ENCODE measurements around the gene MUC4.

The MUC4 gene

GRCh38 chr3:195769551-195769950 lies 42.2 kb downstream of the MUC4 start:
- H3K27me3 ChIP-seq (ENCODE audit: control insufficient read depth, low read length): no peaks in the 10 kb centered on the region
- H3K4me2 ChIP-seq (ENCODE audit: low read length): no peak overlapping the region
- TF ChIP-seq EZH2phosphoT487 (IDR thresholded peaks at IDR 0.05; ENCODE audit: borderline replicate concordance, low read length) (no peak), CTCF (IDR thresholded peaks at IDR 0.05; ENCODE audit: low read depth, low read length, poor library complexity, severe bottlenecking) (no peak)
- H3K9me2 ChIP-seq (replicated peaks; ENCODE audit: control insufficient read depth, low read length): no peaks in the 10 kb centered on the region
- H3K79me2 ChIP-seq (ENCODE audit: control insufficient read depth, low read length): no peaks in the 10 kb centered on the region
- H3K36me3 ChIP-seq (ENCODE audit: control insufficient read depth, low read length): no peaks in the 10 kb centered on the region
- no peaks in the 10 kb centered on the region for H3F3A ChIP-seq (ENCODE audit: control insufficient read depth, insufficient read depth)
- peaks cover 7% of the 10 kb centered on the region; the same call in 1 of the 2 replicates for H3K9me3 ChIP-seq (ENCODE audit: control insufficient read depth, insufficient read depth, low read length)
- H4K20me1 ChIP-seq (ENCODE audit: control insufficient read depth, insufficient read depth, low read depth, low read length): no peaks in the 10 kb centered on the region
- H3K4me3 ChIP-seq (ENCODE audit: low read length): no peak overlapping the region
- H3K4me1 ChIP-seq (ENCODE audit: control insufficient read depth, low read length): no peaks in the 10 kb centered on the region
- H3K27ac ChIP-seq (ENCODE audit: low read depth, low read length): no peak overlapping the region

- H3K79me2 ChIP-seq (ENCODE audit: control insufficient read depth, low read length): no peaks in the 10 kb centered on the region
- H3K4me1 ChIP-seq (ENCODE audit: control insufficient read depth, low read length): no peaks in the 10 kb centered on the region
- no peaks in the 10 kb centered on the region for H3K36me3 ChIP-seq (ENCODE audit: control insufficient read depth, low read length)
- H3F3A ChIP-seq (ENCODE audit: control insufficient read depth, insufficient read depth): no peaks in the 10 kb centered on the region
- no peak overlapping the region for H3K4me3 ChIP-seq (ENCODE audit: low read length)
- peaks cover 7% of the 10 kb centered on the region; the same call in 1 of the 2 replicates for H3K9me3 ChIP-seq (ENCODE audit: control insufficient read depth, insufficient read depth, low read length)
- no peaks in the 10 kb centered on the region for H4K20me1 ChIP-seq (ENCODE audit: control insufficient read depth, insufficient read depth, low read depth, low read length)
- TF ChIP-seq CTCF (IDR thresholded peaks at IDR 0.05; ENCODE audit: low read depth, low read length, poor library complexity, severe bottlenecking): no peak
- TF ChIP-seq EZH2phosphoT487 (IDR thresholded peaks at IDR 0.05; ENCODE audit: borderline replicate concordance, low read length): no peak
- H3K27me3 ChIP-seq (ENCODE audit: control insufficient read depth, low read length): no peaks in the 10 kb centered on the region
- H3K4me2 ChIP-seq (ENCODE audit: low read length): no peak overlapping the region
- no peaks in the 10 kb centered on the region for H3K9me2 ChIP-seq (replicated peaks; ENCODE audit: control insufficient read depth, low read length)
- H3K27ac ChIP-seq (ENCODE audit: low read depth, low read length): no peak overlapping the region
These were observed 42.9 kb downstream of the MUC4 start for GRCh38 chr3:195768831-195769303.

- Histone ChIP-seq H4K20me1 (ENCODE audit: control insufficient read depth, insufficient read depth, low read depth, low read length) (no peaks in the 10 kb centered on the region), H3K4me2 (ENCODE audit: low read length) (no peak overlapping the region), H3K36me3 (ENCODE audit: control insufficient read depth, low read length) (no peaks in the 10 kb centered on the region), H3K9me3 (ENCODE audit: control insufficient read depth, insufficient read depth, low read length) (peaks cover 7% of the 10 kb centered on the region; the same call in 1 of the 2 replicates), H3F3A (ENCODE audit: control insufficient read depth, insufficient read depth) (no peaks in the 10 kb centered on the region), H3K79me2 (ENCODE audit: control insufficient read depth, low read length) (no peaks in the 10 kb centered on the region), H3K27ac (ENCODE audit: low read depth, low read length) (no peak overlapping the region), H3K27me3 (ENCODE audit: control insufficient read depth, low read length) (no peaks in the 10 kb centered on the region), H3K4me3 (ENCODE audit: low read length) (no peak overlapping the region), H3K4me1 (ENCODE audit: control insufficient read depth, low read length) (no peaks in the 10 kb centered on the region), H3K9me2 (replicated peaks; ENCODE audit: control insufficient read depth, low read length) (no peaks in the 10 kb centered on the region)
- TF ChIP-seq EZH2phosphoT487 (IDR thresholded peaks at IDR 0.05; ENCODE audit: borderline replicate concordance, low read length) (no peak), CTCF (IDR thresholded peaks at IDR 0.05; ENCODE audit: low read depth, low read length, poor library complexity, severe bottlenecking) (no peak)
These were observed 43.3 kb downstream of the MUC4 start for GRCh38 chr3:195768414-195768813.
